Epithelial cell of esophagus (primary cell): ENCODE measurements around the gene GPSM3.
"Not testable (repeated sequence)": the region's sequence is repeated elsewhere in the genome, so short reads cannot be mapped to it uniquely, and the experiment has no call there.

Experiments used
- DNase-seq: peaks from one replicate; pipeline ENCODE4 v3.0.0; 2010; ENCODE audit warnings: low read depth
- H3K4me3 ChIP-seq: 2 replicates; pipeline ENCODE4 v1.5.1; 2011; ENCODE audit warnings: mild to moderate bottlenecking, low read length, control low read depth
- CTCF ChIP-seq: IDR thresholded peaks from 2 replicates; pipeline ENCODE4 v1.5.1; 2011; ENCODE audit warnings: low read depth, mild to moderate bottlenecking, low read length, control low read depth, inconsistent platforms; ENCODE audit not compliant: insufficient read depth; ENCODE audit errors: missing control alignments

GPSM3 gene

GRCh38 chr6:32190054-32190851 lies 2.2 kb downstream of the GPSM3 start, which contains the start of gene PBX2:
TSS of gene PBX2 (minus strand) at chr6:32190202. CDS start at chr6:32189915, 287 bp downstream.
- TF ChIP-seq CTCF, result peak; percentile 6
- peak; percentile 82 for DNase-seq
- peak within 1 kb of the TSS; percentile 64 for H3K4me3 ChIP-seq

GRCh38 chr6:32189742-32190053 lies 2.7 kb downstream of the GPSM3 start:
- no peak for TF ChIP-seq CTCF
- H3K4me3 ChIP-seq, result peak overlapping the region; percentile 64
- no peak for DNase-seq

- peak overlapping the region; percentile 64 for H3K4me3 ChIP-seq
- DNase-seq, result no peak
- no peak for TF ChIP-seq CTCF
These were observed 3.2 kb downstream of the GPSM3 start for GRCh38 chr6:32189069-32189741.

- TF ChIP-seq CTCF, result no peak
- DNase-seq, result no peak
- peak overlapping the region; percentile 64 for H3K4me3 ChIP-seq
These were observed 3.9 kb downstream of the GPSM3 start for GRCh38 chr6:32188381-32189068.

- not testable (repeated sequence) for DNase-seq, H3K4me3 ChIP-seq
These were observed 4.6 kb downstream of the GPSM3 start for GRCh38 chr6:32187725-32188380.

GRCh38 chr6:32187009-32187709 lies 5.3 kb downstream of the GPSM3 start:
- no peak overlapping the region for H3K4me3 ChIP-seq
- DNase-seq, result no peak
- no peak for TF ChIP-seq CTCF

- not testable (repeated sequence) for DNase-seq, H3K4me3 ChIP-seq
These were observed 6.1 kb downstream of the GPSM3 start for GRCh38 chr6:32186151-32186840.

- H3K4me3 ChIP-seq, result not testable (repeated sequence)
- DNase-seq, result peak; percentile 85
These were observed 6.7 kb downstream of the GPSM3 start for GRCh38 chr6:32185681-32186131.
